Stimulated activated CD4-positive, alpha-beta T cell treated with anti-CD3 and anti-CD28 coated beads, Interleukin-15, amount 100 ng/mL, for 48 hours (primary cell): Measurements from ENCODE around the gene CIITA.
"Not testable (repeated sequence)": the region's sequence is repeated elsewhere in the genome, so short reads cannot be mapped to it uniquely, and the experiment has no call there.

ENCODE experiments used
- DNase-seq, 2 donors: peaks; one replicate each; pipeline ENCODE4 v3.0.0-alpha.2; 2020; ENCODE audit warnings: low read depth in 2 of 2

The CIITA gene

GRCh38 chr16:10918294-10919002, 41.4 kb downstream of the CIITA start:
- DNase-seq, result peak; percentile 70 to 79

DNA sequence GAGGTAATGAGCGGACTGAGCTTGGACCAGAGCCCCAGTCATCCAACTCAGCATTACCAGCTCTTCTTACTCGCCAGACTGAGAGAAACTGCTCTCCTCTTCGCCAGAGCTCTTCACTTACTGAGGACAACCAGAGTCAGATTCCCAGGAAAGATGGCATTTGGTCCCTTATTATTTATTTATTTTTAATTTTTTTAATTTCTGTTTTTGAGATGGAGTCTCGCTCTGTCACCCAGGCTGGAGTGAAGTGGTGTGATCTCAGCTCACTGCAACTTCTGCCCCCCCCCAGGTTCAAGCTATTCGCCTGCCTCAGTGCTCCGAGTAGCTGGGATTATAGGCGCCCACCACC, 42.0 kb downstream of the CIITA start:
- DNase-seq, result no peak

DNA sequence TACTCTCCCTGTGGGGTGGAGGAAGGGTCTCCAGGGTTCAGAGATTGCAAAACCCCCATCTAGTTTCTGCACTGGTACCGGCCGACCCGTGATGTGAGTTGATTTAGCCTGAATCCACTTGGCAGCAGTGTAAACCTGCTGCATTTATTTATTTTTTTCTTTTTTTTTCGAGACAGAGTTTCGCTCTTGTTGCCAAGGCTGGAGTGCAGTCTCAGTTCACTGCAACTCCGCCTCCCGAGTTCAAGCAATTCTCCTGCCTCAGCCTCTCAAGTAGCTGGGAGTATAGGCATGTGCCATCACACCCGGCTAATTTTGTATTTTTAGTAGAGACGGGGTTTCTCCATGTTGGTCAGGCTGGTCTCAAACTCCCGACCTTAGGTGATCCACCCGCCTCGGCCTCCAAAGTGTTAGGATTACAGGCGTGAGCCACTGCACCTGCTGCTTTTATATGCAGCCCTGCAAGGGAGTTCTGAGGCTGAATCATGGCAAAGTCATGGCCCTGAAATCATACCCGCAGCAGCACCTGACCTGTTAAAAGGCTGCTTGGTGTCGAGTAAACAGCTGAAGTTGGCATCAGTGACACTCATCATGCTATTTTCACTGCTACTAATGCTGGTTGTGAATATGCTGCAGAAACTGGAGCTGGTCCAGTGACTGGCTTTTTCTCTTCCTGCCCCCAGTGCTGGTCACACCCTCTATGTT, 43.9 kb downstream of the CIITA start:
- DNase-seq, result no peak

DNA sequence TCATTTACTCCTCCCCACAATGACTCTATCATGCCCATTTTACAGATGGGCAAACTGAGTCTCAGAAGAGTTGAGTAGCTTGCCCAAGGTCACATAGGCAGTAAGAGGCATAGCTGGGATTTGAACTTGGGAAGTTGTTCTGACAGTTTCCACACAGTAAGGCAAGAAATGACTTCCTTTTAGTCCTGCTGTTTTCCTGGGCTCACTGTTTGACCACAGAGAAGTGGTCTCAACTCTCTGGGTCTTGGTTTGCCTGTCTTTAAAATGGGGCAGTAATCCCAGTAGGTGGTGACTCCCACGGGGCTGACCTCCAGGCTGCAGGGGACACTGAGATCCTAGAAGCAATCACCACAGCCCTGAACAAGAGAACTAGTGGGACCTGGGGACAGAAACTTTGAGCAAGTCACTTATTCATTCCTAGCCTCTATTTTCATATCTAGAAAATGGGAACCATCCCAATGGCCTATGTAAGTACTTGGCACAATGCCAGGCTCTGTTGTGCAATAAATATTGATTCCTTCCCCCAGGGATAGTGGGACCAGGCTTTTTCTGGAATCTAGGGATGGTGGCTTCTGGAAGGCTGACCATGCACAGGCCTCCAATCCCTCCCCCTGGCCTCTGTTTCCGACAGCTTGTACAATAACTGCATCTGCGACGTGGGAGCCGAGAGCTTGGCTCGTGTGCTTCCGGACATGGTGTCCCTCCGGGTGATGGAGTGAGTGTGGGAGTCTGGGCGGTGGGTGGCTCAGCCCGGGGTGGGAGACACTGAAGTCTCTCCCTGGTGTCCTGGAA, 44.7 kb downstream of the CIITA start:
- DNase-seq, result no peak

DNA sequence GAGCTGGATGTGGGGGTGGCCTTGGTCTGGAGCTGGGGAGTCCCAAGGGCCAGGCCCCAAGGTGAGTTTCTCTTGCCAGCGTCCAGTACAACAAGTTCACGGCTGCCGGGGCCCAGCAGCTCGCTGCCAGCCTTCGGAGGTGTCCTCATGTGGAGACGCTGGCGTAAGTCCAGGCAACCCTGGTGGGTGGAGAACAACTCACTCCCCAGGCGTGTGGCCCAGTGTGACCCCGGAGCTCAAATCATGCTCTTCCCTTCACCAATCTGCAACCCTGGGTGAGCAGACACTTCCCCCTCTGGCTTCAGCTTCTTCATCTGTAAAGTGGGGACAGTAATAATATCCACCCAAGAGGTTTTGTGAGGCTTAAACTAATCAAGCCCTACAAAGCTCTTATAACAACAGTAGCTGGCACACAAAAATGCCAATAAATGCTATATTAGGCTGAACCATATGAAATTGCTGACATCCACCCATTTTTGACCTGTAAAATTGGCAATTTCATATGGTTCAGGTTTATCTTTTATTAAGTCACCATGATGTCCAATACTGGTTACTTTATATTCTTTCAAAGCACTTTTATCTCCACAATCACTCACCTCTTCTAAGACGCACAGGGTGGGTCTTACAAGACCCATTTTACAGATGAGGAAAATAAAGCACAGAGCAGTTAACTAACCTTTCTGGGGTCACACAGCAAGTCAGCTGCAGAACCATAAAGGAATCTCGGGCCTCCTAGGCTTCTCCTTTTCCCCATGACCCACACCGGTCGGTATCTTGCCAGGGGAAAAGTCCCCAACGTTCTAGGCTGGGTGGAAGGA, 45.5 kb downstream of the CIITA start:
- DNase-seq, result no peak

DNA sequence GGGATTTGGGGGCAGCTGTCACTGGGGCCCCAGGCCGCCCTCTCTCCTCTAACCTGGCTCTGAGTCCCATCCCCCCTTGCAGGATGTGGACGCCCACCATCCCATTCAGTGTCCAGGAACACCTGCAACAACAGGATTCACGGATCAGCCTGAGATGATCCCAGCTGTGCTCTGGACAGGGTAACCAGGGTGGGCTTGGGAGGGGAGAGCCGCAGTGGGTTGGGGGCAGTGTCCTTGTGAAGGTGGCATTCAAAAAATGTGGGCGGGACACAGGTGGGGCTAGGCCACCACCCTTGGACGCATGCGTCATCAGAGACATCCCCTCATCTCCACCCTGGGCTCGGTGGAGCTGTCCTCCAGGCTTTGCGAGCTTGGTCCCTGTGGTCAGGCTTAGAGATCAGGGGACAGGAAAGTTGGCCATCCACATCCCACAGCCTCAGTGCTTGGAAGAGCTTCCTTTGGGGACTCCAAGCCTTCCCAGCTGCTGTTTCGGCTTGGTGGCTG, 46.2 kb downstream of the CIITA start:
- DNase-seq, result no peak

DNA sequence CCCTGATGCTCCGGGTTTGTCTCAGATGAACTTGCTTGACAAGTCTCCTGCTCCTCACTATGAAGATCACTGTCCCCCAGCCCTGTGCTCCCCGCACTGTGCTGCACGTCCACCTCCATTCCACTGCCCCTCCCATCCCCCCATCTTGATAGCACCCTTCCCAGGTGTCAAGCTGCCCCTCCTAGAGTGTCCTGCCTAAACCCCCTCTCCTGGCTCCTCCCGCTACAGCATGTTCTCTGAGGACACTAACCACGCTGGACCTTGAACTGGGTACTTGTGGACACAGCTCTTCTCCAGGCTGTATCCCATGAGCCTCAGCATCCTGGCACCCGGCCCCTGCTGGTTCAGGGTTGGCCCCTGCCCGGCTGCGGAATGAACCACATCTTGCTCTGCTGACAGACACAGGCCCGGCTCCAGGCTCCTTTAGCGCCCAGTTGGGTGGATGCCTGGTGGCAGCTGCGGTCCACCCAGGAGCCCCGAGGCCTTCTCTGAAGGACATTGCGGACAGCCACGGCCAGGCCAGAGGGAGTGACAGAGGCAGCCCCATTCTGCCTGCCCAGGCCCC, 46.7 kb downstream of the CIITA start:
- no peak for DNase-seq

DNA sequence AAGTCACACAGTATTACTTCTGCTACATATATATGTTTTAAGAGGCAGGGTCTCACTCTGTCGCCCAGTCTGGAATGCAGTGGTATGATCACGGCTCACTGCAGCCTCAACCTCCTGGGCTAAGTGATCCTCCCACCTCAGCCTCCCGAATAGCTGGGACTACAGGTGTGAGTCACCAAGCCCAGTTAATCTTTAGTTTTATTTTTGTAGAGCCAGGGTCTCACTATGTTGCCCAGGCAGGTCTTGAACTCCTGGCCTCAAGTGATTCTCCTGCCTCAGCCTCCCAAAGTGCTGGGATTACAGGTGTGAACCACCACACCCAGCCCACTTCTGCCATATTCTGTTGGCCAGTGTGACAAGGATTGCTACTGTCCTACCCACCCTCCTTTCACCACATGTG, 48.3 kb downstream of the CIITA start:
- DNase-seq, result not testable (repeated sequence)

DNA sequence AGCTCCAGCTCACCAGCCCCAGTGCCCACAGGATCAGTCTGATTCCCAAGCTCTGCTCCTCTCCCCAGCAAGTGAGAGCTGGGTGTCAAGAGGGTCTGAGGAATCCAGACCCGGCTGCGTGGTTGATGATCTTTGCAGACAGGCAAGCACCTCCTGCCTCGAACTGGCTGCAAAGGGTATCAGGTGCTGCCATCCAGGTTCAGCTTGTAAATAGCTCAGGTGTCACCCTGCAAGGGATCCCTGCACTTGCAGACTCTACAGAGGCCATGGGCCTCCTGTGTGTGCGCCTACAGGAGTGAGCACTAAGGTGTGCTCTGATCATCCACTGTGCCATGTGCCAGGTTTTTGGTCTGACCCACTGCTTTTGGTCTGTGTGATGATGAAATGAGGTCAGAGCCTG, 49.1 kb downstream of the CIITA start:
- DNase-seq, result no peak

- DNase-seq, result no peak
These were observed 49.9 kb downstream of the CIITA start for GRCh38 chr16:10926867-10927266.

DNA sequence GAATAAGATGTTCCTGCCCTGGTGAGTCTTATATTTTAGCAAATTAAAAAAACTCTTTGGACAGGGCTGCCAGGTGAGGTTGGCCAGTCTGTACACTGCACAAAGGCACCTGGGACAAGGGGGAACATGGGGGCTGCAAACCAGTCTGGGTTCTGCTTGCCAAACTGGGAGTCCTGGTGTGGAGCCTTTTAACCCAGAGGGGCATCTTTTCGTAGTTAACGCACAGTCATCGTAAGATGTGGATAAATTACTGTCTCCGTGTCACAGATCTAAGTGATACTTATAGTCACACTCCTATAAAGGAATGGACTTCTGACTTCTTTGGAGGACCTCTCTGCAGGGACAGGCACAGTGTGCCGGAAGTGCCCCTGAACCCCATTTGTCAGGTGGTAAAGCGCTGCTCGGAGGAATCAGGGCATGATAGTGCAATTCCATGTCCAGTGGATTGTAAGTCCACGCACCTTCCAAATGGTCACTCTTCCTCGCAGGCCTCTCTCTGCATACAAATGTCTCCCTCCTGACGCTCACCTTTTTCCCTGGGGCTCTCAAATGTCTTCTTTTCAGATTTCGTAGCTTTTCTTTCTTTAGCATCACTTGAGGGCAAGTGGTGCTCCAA, 50.6 kb downstream of the CIITA start:
- no peak for DNase-seq

GRCh38 chr16:10929097-10929496, 52.1 kb downstream of the CIITA start:
- DNase-seq, result not testable (repeated sequence)

DNA sequence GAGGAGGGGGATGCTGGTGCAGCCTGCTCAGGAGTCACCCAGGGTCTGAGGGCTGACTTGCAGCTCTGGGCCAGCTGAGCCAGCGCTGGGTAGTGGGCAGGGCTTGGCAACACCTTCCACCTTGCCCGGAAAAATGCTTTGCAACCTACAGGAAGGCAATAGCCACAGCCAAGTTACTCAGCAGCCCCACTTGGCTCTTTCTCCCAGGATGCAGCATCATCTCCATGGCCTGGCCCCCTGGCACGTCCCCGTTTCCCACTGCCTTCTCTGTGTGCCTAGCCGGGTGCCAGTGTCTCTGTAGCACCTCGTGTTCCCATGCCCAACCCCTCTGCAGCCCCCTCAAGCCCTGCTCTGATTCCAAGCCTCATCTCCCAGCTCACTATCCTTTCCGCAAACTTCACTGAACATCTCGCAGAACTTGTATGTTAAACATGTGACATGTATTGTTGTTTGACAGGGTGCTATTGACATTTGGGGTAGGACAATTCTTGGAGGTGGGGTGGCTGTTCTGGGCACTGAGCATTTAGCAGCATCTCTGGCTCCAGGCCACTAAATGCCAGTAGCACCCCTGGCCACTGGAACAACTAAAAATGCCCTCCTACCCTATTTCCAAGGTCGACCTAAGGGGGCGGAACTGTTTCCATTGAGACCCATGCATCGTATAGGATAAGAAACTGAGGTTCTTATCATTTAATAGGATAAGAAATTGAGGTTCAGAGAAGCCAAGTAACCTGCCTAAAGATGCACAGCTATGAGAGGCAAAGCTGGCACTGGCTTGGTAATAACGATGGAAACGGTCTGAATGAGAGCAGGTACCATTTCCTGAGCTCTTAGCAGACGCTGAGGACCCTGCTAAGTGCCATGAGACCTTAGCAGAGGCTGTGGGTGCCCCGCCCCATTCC, 53.1 kb downstream of the CIITA start:
- DNase-seq, result no peak

GRCh38 chr16:10930755-10931093, 53.7 kb downstream of the CIITA start:
- DNase-seq, result no peak

DNA sequence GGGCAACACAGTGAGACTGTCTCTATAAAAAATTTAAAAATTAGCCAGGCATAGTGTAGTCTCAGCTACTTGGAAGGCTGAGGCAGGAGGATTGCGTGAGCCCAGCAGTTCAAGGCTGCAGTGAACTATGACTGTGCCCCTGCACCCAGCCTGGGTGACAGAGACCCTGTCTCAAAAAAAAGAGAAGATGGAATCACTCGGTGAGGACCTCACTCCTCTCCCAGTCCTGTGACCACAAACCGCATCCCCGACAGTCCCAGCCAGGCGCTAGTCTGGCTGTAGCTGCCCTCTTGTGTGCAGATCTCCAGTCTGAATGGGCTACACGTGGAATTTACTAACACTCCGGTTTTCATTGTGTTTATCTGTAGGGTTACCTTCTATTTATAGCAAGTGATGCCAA, 54.1 kb downstream of the CIITA start:
- DNase-seq, result no peak

DNA sequence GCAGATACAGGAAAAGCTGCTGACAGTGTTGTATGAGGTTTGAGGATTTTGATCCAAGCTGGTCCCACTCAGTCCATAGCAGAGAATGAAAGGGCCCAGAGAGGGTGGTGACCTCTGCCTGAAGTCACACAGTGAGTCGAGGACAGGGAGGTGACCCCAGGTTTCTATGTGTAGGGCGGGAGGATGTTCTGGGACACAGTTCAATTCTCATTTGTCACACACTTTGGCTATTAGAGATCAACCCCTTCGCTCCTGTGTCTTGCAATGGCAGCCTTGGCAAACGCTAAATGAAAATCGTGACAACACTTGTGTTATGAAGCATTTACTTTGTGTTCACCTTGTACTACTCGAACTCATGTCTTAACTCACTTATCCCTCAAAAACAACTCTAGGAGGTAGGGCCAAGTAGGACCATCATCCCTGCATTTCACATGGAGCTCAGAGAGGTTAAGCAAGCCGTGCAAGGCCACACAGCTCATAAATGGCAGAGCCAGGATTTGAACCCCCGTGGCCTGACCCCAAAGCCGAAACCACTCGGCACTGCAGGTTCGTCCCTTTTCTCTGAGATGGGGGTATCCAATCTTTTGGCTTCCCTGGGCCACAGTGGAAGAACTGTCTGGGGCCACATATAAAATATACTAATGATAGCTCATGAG, 55.1 kb downstream of the CIITA start:
- no peak for DNase-seq

GRCh38 chr16:10932959-10933710, 56.1 kb downstream of the CIITA start:
- DNase-seq, result no peak

- DNase-seq, result no peak
These were observed 56.9 kb downstream of the CIITA start for GRCh38 chr16:10933865-10934264.
